ENCODE data around the gene BCR. TPM values are rescaled to one million over a fixed set of nuclear protein-coding genes. Genes with fewer than 3 reads are reported as not detected.

BCR gene
- total RNA-seq, 2 donors from 2014 or later = 27.0 to 41.3 TPM

DNA sequence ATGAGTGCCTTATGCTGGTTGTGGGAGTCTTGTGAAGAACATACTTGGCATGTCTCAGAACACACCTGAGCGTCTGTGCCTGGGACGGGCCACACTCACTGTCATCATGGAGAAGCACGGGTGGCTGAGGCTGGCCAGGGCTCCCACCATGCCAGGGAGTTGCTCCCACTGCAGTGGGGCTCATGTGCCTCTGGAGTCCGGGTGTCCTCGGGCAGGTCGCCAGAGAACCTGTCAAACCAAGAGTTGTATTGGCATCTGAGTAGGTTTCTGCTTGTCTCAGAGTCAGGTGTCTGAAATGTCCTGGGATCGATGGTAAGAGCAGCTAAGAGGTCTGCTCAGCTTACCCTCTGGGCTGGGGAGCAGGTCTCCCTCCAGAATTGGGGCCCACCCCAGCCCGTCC lies 92.1 kb downstream of the BCR start:
- Histone ChIP-seq H3K27me3 (no peaks in the 10 kb centered on the region), H3K4me1 (no peaks in the 10 kb centered on the region), H3K4me3 (no peak overlapping the region), H3K36me3 (peaks cover 29% of the 10 kb centered on the region), H3K9me3 (no peaks in the 10 kb centered on the region), H3K27ac (no peak overlapping the region)
- no peak for DNase-seq (ENCODE audit: low spot score)
- TF ChIP-seq, protein P1, sequence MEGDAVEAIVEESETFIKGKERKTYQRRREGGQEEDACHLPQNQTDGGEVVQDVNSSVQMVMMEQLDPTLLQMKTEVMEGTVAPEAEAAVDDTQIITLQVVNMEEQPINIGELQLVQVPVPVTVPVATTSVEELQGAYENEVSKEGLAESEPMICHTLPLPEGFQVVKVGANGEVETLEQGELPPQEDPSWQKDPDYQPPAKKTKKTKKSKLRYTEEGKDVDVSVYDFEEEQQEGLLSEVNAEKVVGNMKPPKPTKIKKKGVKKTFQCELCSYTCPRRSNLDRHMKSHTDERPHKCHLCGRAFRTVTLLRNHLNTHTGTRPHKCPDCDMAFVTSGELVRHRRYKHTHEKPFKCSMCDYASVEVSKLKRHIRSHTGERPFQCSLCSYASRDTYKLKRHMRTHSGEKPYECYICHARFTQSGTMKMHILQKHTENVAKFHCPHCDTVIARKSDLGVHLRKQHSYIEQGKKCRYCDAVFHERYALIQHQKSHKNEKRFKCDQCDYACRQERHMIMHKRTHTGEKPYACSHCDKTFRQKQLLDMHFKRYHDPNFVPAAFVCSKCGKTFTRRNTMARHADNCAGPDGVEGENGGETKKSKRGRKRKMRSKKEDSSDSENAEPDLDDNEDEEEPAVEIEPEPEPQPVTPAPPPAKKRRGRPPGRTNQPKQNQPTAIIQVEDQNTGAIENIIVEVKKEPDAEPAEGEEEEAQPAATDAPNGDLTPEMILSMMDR (IDR thresholded peaks at IDR 0.05) = no peak

DNA sequence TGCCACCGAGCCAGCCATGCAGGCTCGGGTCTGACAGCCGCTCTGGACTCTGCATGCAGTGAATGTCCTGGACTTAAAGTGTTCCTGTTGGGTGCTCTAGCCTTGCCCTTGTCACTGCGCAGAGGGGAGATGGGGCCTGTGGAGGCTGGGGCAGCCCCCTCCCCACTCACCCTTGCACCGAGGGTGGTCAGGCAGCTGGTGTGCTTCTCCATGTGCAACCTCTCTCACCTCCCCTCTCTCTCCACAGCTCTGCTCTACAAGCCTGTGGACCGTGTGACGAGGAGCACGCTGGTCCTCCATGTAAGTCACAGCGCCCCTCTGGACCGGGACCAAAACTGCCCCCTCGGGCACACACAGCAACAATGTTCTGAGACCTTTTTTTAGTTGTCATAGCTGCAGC lies 92.5 kb downstream of the BCR start:
- Histone ChIP-seq H3K9me3 (no peaks in the 10 kb centered on the region), H3K4me1 (no peaks in the 10 kb centered on the region), H3K36me3 (peaks cover 29% of the 10 kb centered on the region), H3K27me3 (no peaks in the 10 kb centered on the region), H3K4me3 (no peak overlapping the region), H3K27ac (no peak overlapping the region)
- no peak for DNase-seq (ENCODE audit: low spot score)
- TF ChIP-seq, protein P1 (IDR thresholded peaks at IDR 0.05) = no peak

DNA sequence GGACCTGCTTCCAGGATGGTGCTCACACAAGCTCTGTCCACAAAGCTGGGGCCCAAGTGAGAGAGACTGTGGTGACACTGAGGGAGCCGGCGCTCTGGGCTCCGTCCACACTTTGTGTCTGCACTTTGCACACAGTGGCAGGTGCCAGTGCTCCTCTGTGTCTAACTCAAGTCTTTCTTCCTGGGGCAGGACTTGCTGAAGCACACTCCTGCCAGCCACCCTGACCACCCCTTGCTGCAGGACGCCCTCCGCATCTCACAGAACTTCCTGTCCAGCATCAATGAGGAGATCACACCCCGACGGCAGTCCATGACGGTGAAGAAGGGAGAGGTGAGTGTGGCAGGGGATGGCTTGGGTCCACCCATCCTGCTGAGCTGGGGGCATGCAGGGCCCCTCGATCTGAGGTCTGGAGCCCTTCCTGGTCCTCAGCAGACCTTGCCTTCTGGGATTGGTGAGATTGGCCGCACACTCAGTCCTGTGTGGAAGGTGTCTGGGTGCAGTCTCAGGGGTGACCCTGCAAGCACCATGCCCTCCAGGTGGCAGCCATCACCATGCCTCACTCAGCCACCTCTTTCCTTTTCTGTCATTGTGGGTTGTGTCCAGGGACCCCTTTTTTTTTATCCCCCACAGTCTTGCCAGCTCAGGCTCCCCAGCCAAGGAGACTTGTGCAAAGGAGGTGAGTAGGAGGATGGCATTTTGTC lies 93.3 kb downstream of the BCR start:
- no peaks in the 10 kb centered on the region for H3K27me3 ChIP-seq
- H3K9me3 ChIP-seq = no peaks in the 10 kb centered on the region
- TF ChIP-seq, protein P1 (IDR thresholded peaks at IDR 0.05) = no peak
- H3K36me3 ChIP-seq = peaks cover 29% of the 10 kb centered on the region
- DNase-seq (ENCODE audit: low spot score) = no peak
- H3K4me1 ChIP-seq = peaks cover 0 to 5% of the 10 kb centered on the region in 2 donors
- no peak overlapping the region for H3K4me3 ChIP-seq
- no peak overlapping the region for H3K27ac ChIP-seq

- H3K27me3 ChIP-seq = no peaks in the 10 kb centered on the region
- DNase-seq (ENCODE audit: low spot score) = no peak
- no peak overlapping the region for H3K27ac ChIP-seq
- no peaks in the 10 kb centered on the region for H3K9me3 ChIP-seq
- no peak overlapping the region for H3K4me3 ChIP-seq
- TF ChIP-seq, protein P1 (IDR thresholded peaks at IDR 0.05) = no peak
- H3K36me3 ChIP-seq = peaks cover 29% of the 10 kb centered on the region
- H3K4me1 ChIP-seq = peaks cover 0 to 11% of the 10 kb centered on the region in 2 donors
Observed at GRCh38 chr22:23274146-23274526, 93.8 kb downstream of the BCR start.

GRCh38 chr22:23274891-23275694 lies 94.8 kb downstream of the BCR start:
- no peak overlapping the region for H3K4me3 ChIP-seq
- H3K9me3 ChIP-seq = no peaks in the 10 kb centered on the region
- H3K4me1 ChIP-seq = peaks cover 0 to 18% of the 10 kb centered on the region in 2 donors
- TF ChIP-seq, protein P1 (IDR thresholded peaks at IDR 0.05) = no peak
- no peaks in the 10 kb centered on the region for H3K27me3 ChIP-seq
- H3K27ac ChIP-seq = no peak overlapping the region
- no peak for DNase-seq (ENCODE audit: low spot score)
- peaks cover 29% of the 10 kb centered on the region for H3K36me3 ChIP-seq

Measured in right atrium auricular region (tissue), 2 donors.